C4-2B (cell line): ENCODE data around the gene RFPL2.

Experiments
- H3K27ac ChIP-seq: fragments of 450-650 bp; 2 replicates; pipeline ENCODE4 v1.5.1; 2017
- CTCF ChIP-seq: fragments of 450-650 bp; conservative IDR thresholded peaks from 2 replicates; pipeline ENCODE4 v1.5.1; 2017; ENCODE audit warnings: mild to moderate bottlenecking
- ZFX ChIP-seq: fragments of 450-650 bp; IDR thresholded peaks from 2 replicates; pipeline ENCODE4 v1.6.1; 2017

Gene RFPL2

GRCh38 chr22:32237906-32238305, 33.0 kb upstream of the RFPL2 start:
- TF ChIP-seq CTCF (no peak), ZFX (no peak)
- H3K27ac ChIP-seq = no peak overlapping the region

GRCh38 chr22:32236970-32237369, 32.1 kb upstream of the RFPL2 start:
- H3K27ac ChIP-seq = no peak overlapping the region
- TF ChIP-seq CTCF (no peak), ZFX (no peak)

GRCh38 chr22:32233091-32233490, 28.2 kb upstream of the RFPL2 start:
- TF ChIP-seq ZFX (no peak), CTCF (no peak)
- no peak overlapping the region for H3K27ac ChIP-seq

- H3K27ac ChIP-seq = no peak overlapping the region
- TF ChIP-seq CTCF (no peak), ZFX (no peak)
Observed at GRCh38 chr22:32232191-32232830, 27.4 kb upstream of the RFPL2 start.

- TF ChIP-seq CTCF = no peak
- TF ChIP-seq ZFX = no peak
- H3K27ac ChIP-seq = no peak overlapping the region
Observed at GRCh38 chr22:32226326-32227104, 21.6 kb upstream of the RFPL2 start.

GRCh38 chr22:32222991-32223390, 18.1 kb upstream of the RFPL2 start:
- no peak overlapping the region for H3K27ac ChIP-seq
- no peak for TF ChIP-seq ZFX
- no peak for TF ChIP-seq CTCF

- TF ChIP-seq CTCF (no peak), ZFX (no peak)
- no peak overlapping the region for H3K27ac ChIP-seq
Observed at GRCh38 chr22:32219026-32219425, 14.2 kb upstream of the RFPL2 start.
